ENCODE measurements around the gene TNKS1BP1. TPM values are rescaled to one million over a fixed set of nuclear protein-coding genes. Genes with fewer than 3 reads are reported as not detected.

TNKS1BP1 gene
- total RNA-seq, 1 experiment from 2014 or later = 127 TPM

GRCh38 chr11:57354699-57355098 is 29.9 kb upstream of the TNKS1BP1 start:
- H3K36me3 Mint-ChIP-seq = no peaks in the 10 kb centered on the region
- no peak overlapping the region; the same call in 1 of the 2 replicates for H3K27ac Mint-ChIP-seq
- DNase-seq (ENCODE audit: low spot score) (no peak), ATAC-seq (no peak)
- peaks cover 5% of the 10 kb centered on the region; the same call in 1 of the 2 replicates for H3K27me3 Mint-ChIP-seq (ENCODE audit: low read depth)
- ChIA-PET POLR2A (no interaction called here), CTCF (no interaction called here)
- TF ChIP-seq IRF2 (CRISPR knock-in tag; IDR thresholded peaks at IDR 0.05; ENCODE audit: borderline replicate concordance, low read depth) (no peak), ZNF416 (CRISPR knock-in tag; IDR thresholded peaks at IDR 0.05) (no peak), CREB1 (CRISPR knock-in tag; IDR thresholded peaks at IDR 0.05) (no peak), ATF1 (CRISPR knock-in tag; IDR thresholded peaks at IDR 0.05) (no peak), OVOL2 (CRISPR knock-in tag; IDR thresholded peaks at IDR 0.05; ENCODE audit: borderline replicate concordance) (no peak), MXD4 (CRISPR knock-in tag; IDR thresholded peaks at IDR 0.05; ENCODE audit: borderline replicate concordance) (no peak), ZNF396 (CRISPR knock-in tag; IDR thresholded peaks at IDR 0.05; ENCODE audit: borderline replicate concordance) (no peak), USF2 (CRISPR knock-in tag; IDR thresholded peaks at IDR 0.05) (no peak), RELA (CRISPR knock-in tag; IDR thresholded peaks at IDR 0.05; ENCODE audit: borderline replicate concordance) (no peak), ZNF317 (CRISPR knock-in tag; IDR thresholded peaks at IDR 0.05; ENCODE audit: borderline replicate concordance, low read depth) (no peak)
- no peak overlapping the region for H3K4me3 Mint-ChIP-seq
- H3K4me1 Mint-ChIP-seq = peaks cover 18% of the 10 kb centered on the region
- H3K9me3 Mint-ChIP-seq = peaks cover 6% of the 10 kb centered on the region; the same call in 1 of the 2 replicates

- H3K27me3 Mint-ChIP-seq (ENCODE audit: low read depth) = peaks cover 4% of the 10 kb centered on the region; the same call in 1 of the 2 replicates
- H3K36me3 Mint-ChIP-seq = no peaks in the 10 kb centered on the region
- peaks cover 16% of the 10 kb centered on the region for H3K4me1 Mint-ChIP-seq
- DNase-seq (ENCODE audit: low spot score) (no peak), ATAC-seq (no peak)
- no peak overlapping the region for H3K4me3 Mint-ChIP-seq
- H3K27ac Mint-ChIP-seq = no peak overlapping the region
- ChIA-PET CTCF (interaction anchor here (0.6 to 2.1 kb wide), 7 partner anchors 9 to 107 kb away, joined by 3 to 8 read pairs (median 3); partner anchors contain the start of genes P2RX3, PRG3 and RTN4RL2), POLR2A (interaction anchor here (0.6 kb wide), 1 partner anchor 118 kb away, joined by 3 read pairs; no protein-coding TSS in a partner anchor)
- H3K9me3 Mint-ChIP-seq = peaks cover 6% of the 10 kb centered on the region; the same call in 1 of the 2 replicates
- TF ChIP-seq FOXJ3 (CRISPR knock-in tag; IDR thresholded peaks at IDR 0.05; ENCODE audit: borderline replicate concordance) = no peak
- no peak for TF ChIP-seq CREB1 (CRISPR knock-in tag; IDR thresholded peaks at IDR 0.05)
- no peak for TF ChIP-seq AFF4 (CRISPR knock-in tag; IDR thresholded peaks at IDR 0.05; ENCODE audit: borderline replicate concordance)
- no peak for TF ChIP-seq PRDM15 (CRISPR knock-in tag; IDR thresholded peaks at IDR 0.05)
- TF ChIP-seq ZSCAN18 (CRISPR knock-in tag; IDR thresholded peaks at IDR 0.05) = no peak
- no peak for TF ChIP-seq CREM (CRISPR knock-in tag; IDR thresholded peaks at IDR 0.05)
- TF ChIP-seq ESRRA (CRISPR knock-in tag; IDR thresholded peaks at IDR 0.05; ENCODE audit: borderline replicate concordance) = no peak
- no peak for TF ChIP-seq IRF2 (CRISPR knock-in tag; IDR thresholded peaks at IDR 0.05; ENCODE audit: borderline replicate concordance, low read depth)
- no peak for TF ChIP-seq ZNF138 (CRISPR knock-in tag; conservative IDR thresholded peaks at IDR 0.05)
- TF ChIP-seq MAX (CRISPR knock-in tag; IDR thresholded peaks at IDR 0.05) = no peak
- no peak for TF ChIP-seq CTCF (IDR thresholded peaks at IDR 0.05)
- no peak for TF ChIP-seq USF1 (CRISPR knock-in tag; IDR thresholded peaks at IDR 0.05)
- TF ChIP-seq CBFB (CRISPR knock-in tag; IDR thresholded peaks at IDR 0.05; ENCODE audit: low read depth) = no peak
Observed at GRCh38 chr11:57353852-57354251, 29.1 kb upstream of the TNKS1BP1 start.

All from WTC11 (cell line).